Panc1 (cell line): ENCODE data around the gene SGIP1. TPM values are rescaled to one million over a fixed set of nuclear protein-coding genes. Genes with fewer than 3 reads are reported as not detected.

Experiments used
- ATAC-seq: fragments of 200-7000 bp; cut with Tn5 transposase; 2 replicates; pipeline ENCODE4 v1.9.1; 2020; ENCODE audit warnings: mild to moderate bottlenecking, moderate library complexity
- BruUV-seq: library from RNA; stranded (reverse); fragments of 400-500 nt; replicated peaks from 2 replicates; lab custom pipeline; 2021; lab: Mats Ljungman, UMichigan
- CTCF ChIA-PET: fragments of 300-600 bp; sonication (Branson Sonifier 250); formaldehyde crosslinking; loops from one replicate; lab custom pipeline; 2022; ENCODE audit warnings: antibody characterized with exemption; lab: Charles Lee
- POLR2A ChIA-PET: fragments of 300-600 bp; sonication (Branson Sonifier 250); formaldehyde crosslinking; loops from one replicate; lab custom pipeline; 2022; ENCODE audit warnings: antibody characterized with exemption; lab: Charles Lee
- DNase-seq: peaks from one replicate; pipeline ENCODE4 v3.0.0-alpha.2; 2010; ENCODE audit warnings: low read depth, low spot score
- H3K27ac ChIP-seq: 2 replicates; pipeline ENCODE4 v1.5.1; 2011; ENCODE audit warnings: mild to moderate bottlenecking, low read length, inconsistent platforms
- H3K27me3 ChIP-seq: fragments of 200-500 bp; sonication (Bioruptor generic); 2 replicates; pipeline ENCODE4 v1.6.0; 2014; ENCODE audit warnings: low read length, inconsistent platforms; ENCODE audit not compliant: control insufficient read depth, insufficient read depth
- H3K36me3 ChIP-seq: fragments of 200-500 bp; sonication (Bioruptor generic); 2 replicates; pipeline ENCODE4 v1.5.1; 2014; ENCODE audit warnings: inconsistent platforms, mild to moderate bottlenecking, low read length, moderate library complexity; ENCODE audit not compliant: control insufficient read depth, insufficient read depth
- H3K4me1 ChIP-seq: 2 replicates; pipeline ENCODE4 v1.5.1; 2011; ENCODE audit warnings: inconsistent platforms, mild to moderate bottlenecking, low read length, moderate library complexity; ENCODE audit not compliant: control insufficient read depth, insufficient read depth
- H3K4me3 ChIP-seq, 2 experiments: 2 replicates each; pipeline ENCODE4 v1.5.1; 2011 to 2012; ENCODE audit warnings: low read depth in 2 of 2, low read length in 2 of 2, mild to moderate bottlenecking in 2 of 2, inconsistent platforms in 1 of 2, moderate library complexity in 1 of 2
- H3K9me3 ChIP-seq: fragments of 200-500 bp; sonication (Bioruptor generic); 2 replicates; pipeline ENCODE4 v1.5.1; 2014; ENCODE audit warnings: low read depth, mild to moderate bottlenecking, inconsistent platforms, low read length, moderate library complexity; ENCODE audit not compliant: control insufficient read depth, insufficient read depth
- CTCF ChIP-seq: fragments of 450-650 bp; IDR thresholded peaks from 2 replicates; pipeline ENCODE4 v1.5.1; 2017; ENCODE audit warnings: mild to moderate bottlenecking
- POLR2AphosphoS5 ChIP-seq: IDR thresholded peaks from 2 replicates; pipeline ENCODE4 v1.6.1; 2012; ENCODE audit warnings: mild to moderate bottlenecking, low read depth, low read length, moderate library complexity
- REST ChIP-seq, 2 experiments: IDR thresholded peaks; 2 replicates each; pipeline ENCODE4 v1.6.1; 2011 to 2012; ENCODE audit warnings: low read depth in 2 of 2, control low read depth in 1 of 2, low read length in 1 of 2, mild to moderate bottlenecking in 1 of 2, moderate library complexity in 1 of 2; ENCODE audit not compliant: insufficient read depth in 1 of 2
- SIN3A ChIP-seq: IDR thresholded peaks from 2 replicates; pipeline ENCODE4 v1.6.1; 2012; ENCODE audit warnings: low read depth, mild to moderate bottlenecking, low read length, moderate library complexity, borderline replicate concordance; ENCODE audit not compliant: insufficient read depth
- TCF7L2 ChIP-seq: IDR thresholded peaks from 2 replicates; pipeline ENCODE4 v1.6.1; 2011; ENCODE audit warnings: mild to moderate bottlenecking, low read depth, low read length, inconsistent platforms
- in situ Hi-C: cut with HindIII; loops from 2 replicates; pipeline ENCODE4 v1.10.0; 2016; ENCODE audit warnings: low sequenced_read_pairs, low pct_unique_long_range_greater_than_20kb
- intact Hi-C: fragments of 100-400 bp; cut with micrococcal nuclease; formaldehyde crosslinking; loops from one replicate; pipeline ENCODE4 v1.10.0; 2022; ENCODE audit not compliant: unreplicated experiment
- total RNA-seq: library from RNA; stranded (reverse); gene quantifications from one replicate; pipeline ENCODE4 v1.2.1, GENCODE V29; 2021; ENCODE audit not compliant: unreplicated experiment

SGIP1 gene
- total RNA-seq, 1 experiment from 2014 or later: 1.6 TPM

DNA sequence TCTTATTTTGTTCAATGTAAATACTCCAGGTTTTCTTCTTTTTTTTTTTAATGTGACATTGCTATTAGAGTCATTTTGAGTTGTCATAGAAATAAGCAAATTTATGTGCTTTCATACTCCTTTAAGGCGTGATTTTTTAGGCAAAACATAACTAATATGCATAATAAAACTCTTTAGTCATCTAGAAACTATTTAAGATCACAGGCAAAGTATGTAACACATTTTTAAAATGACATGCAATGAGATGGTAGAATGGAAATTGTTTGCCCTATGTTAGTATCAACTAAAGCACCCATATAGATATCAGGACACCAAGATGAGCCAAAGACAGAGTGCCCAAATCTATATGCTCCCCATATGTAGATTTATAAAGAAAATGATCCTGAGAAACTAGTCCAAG, 41.5 kb upstream of the SGIP1 start:
- ChIA-PET CTCF (no interaction called here), POLR2A (no interaction called here)
- H3K9me3 ChIP-seq: no peaks in the 10 kb centered on the region
- in situ Hi-C loops: no loop called here
- no peaks in the 10 kb centered on the region for H3K4me1 ChIP-seq
- intact Hi-C loops: no loop called here
- TF ChIP-seq SIN3A (no peak), REST (IDR thresholded peaks at IDR 0.05; ENCODE audit: insufficient read depth in 1 of 2, low read depth in 2 of 2, low read length in 1 of 2) (no peak), CTCF (no peak), POLR2AphosphoS5 (no peak), TCF7L2 (no peak)
- no peak for ATAC-seq
- no peak overlapping the region for H3K27ac ChIP-seq
- no peak for DNase-seq
- H3K36me3 ChIP-seq: no peaks in the 10 kb centered on the region
- no peaks in the 10 kb centered on the region for H3K27me3 ChIP-seq
- no peak overlapping the region for H3K4me3 ChIP-seq
- no TSS peak for BruUV-seq

GRCh38 chr1:66493731-66494130, 40.2 kb upstream of the SGIP1 start:
- CTCF ChIA-PET: no interaction called here
- no TSS peak for BruUV-seq
- POLR2A ChIA-PET: no interaction called here
- intact Hi-C loops (no loop called here), in situ Hi-C loops (no loop called here)
- no peak for TF ChIP-seq REST (IDR thresholded peaks at IDR 0.05; ENCODE audit: insufficient read depth in 1 of 2, low read depth in 2 of 2, low read length in 1 of 2)
- no peak for TF ChIP-seq POLR2AphosphoS5
- TF ChIP-seq TCF7L2: no peak
- no peak for TF ChIP-seq SIN3A
- TF ChIP-seq CTCF: no peak
- no peak for DNase-seq
- no peaks in the 10 kb centered on the region for H3K4me1 ChIP-seq
- ATAC-seq: no peak
- H3K27me3 ChIP-seq: no peaks in the 10 kb centered on the region
- H3K9me3 ChIP-seq: no peaks in the 10 kb centered on the region
- no peak overlapping the region for H3K4me3 ChIP-seq
- no peak overlapping the region for H3K27ac ChIP-seq
- no peaks in the 10 kb centered on the region for H3K36me3 ChIP-seq
